Vagina (tissue), 2 donors: Measurements from ENCODE around the gene CD300LG.

Experiments used
- POLR2AphosphoS5 ChIP-seq, 2 donors: sonication (generic); formaldehyde crosslinking; IDR thresholded peaks; one replicate each; pipeline ENCODE4 v1.9.0; 2017; ENCODE audit warnings: antibody characterized with exemption in 2 of 2, mild to moderate bottlenecking in 2 of 2, low read depth in 1 of 2; ENCODE audit not compliant: insufficient read depth in 1 of 2
- TF ChIP-seq, protein P1 (sequence below), 3 experiments: fragments of 450-650 bp in 2 of 3; fragments of 200-600 bp in 1 of 3; sonication (generic) in 1 of 3; IDR thresholded peaks; one replicate each; pipeline ENCODE4 v1.5.1; 2017 to 2019; ENCODE audit warnings: antibody characterized with exemption in 3 of 3, mild to moderate bottlenecking in 2 of 3, moderate library complexity in 2 of 3

DNA sequence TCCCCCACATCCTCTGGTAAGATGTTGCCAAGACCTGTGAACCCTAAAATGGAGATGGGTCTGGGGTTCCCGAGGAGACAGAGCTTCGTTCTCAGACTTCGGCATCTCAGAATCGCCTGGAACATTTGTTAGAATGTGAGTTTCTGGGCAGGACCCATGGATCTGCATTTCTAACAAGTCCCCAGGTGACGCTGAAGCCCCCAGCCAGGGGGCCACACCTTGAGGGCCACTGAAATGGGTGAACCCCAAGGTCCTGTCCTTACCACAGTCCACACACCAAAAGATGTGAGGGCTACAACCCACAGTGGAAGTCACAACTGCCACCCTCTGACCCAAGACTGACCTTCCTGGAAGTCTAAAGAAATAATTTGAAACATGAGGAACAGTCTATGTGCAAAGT, 28.0 kb upstream of the CD300LG start:
- no peak for TF ChIP-seq POLR2AphosphoS5 (IDR thresholded peaks at IDR 0.05; ENCODE audit: insufficient read depth in 1 of 2, low read depth in 1 of 2)
- TF ChIP-seq, protein P1, sequence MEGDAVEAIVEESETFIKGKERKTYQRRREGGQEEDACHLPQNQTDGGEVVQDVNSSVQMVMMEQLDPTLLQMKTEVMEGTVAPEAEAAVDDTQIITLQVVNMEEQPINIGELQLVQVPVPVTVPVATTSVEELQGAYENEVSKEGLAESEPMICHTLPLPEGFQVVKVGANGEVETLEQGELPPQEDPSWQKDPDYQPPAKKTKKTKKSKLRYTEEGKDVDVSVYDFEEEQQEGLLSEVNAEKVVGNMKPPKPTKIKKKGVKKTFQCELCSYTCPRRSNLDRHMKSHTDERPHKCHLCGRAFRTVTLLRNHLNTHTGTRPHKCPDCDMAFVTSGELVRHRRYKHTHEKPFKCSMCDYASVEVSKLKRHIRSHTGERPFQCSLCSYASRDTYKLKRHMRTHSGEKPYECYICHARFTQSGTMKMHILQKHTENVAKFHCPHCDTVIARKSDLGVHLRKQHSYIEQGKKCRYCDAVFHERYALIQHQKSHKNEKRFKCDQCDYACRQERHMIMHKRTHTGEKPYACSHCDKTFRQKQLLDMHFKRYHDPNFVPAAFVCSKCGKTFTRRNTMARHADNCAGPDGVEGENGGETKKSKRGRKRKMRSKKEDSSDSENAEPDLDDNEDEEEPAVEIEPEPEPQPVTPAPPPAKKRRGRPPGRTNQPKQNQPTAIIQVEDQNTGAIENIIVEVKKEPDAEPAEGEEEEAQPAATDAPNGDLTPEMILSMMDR (IDR thresholded peaks at IDR 0.05): no peak
